C4-2B (cell line): Measurements from ENCODE around the gene CDC42BPA.

Experiments
- ZFX ChIP-seq: fragments of 450-650 bp; IDR thresholded peaks from 2 replicates; pipeline ENCODE4 v1.6.1; 2017
- TF ChIP-seq, protein P1 (sequence below): fragments of 450-650 bp; conservative IDR thresholded peaks from 2 replicates; pipeline ENCODE4 v1.5.1; 2017; ENCODE audit warnings: mild to moderate bottlenecking

DNA sequence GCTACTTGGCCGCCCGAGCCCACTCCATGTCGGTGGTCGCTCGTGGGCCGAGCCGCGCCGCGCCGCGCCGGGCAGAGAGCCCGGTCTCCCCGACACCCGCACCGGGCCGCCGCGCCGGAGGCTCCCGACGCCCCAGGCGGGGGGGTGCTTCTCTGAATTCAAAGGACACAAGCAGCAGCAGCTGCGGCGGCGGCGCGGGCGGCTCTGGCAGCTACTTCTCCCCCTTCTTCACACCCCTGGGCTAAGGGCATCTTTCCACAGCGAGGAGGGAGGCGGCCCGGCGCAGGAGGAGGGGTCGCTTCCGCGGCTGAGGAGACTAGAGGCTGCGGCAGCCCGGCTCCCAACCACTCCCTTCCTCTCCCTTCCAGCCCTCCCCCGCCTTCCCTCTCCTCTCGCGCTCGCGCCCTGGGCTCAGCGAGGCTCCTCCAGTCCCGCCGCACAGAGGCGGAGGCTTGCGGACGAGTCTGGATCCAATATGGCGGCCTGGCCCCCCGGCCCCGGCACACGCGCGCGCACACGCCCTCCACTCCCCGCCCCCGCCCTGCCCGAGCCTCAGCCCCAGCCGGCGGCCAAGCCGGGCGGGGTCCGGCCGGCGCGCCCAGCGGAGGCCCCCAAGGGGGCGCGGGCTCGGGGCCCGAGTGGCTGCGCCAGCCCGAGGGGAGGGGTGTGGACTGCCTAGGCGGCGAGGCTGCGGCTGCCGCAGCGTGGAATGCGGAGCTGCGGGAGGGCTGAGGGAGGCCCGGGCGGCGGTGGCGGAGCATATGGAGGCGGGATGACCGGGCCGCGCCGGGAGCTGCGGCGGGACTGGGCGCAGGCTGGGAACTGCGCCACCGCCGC lies at the start of gene CDC42BPA:
- TF ChIP-seq, protein P1, sequence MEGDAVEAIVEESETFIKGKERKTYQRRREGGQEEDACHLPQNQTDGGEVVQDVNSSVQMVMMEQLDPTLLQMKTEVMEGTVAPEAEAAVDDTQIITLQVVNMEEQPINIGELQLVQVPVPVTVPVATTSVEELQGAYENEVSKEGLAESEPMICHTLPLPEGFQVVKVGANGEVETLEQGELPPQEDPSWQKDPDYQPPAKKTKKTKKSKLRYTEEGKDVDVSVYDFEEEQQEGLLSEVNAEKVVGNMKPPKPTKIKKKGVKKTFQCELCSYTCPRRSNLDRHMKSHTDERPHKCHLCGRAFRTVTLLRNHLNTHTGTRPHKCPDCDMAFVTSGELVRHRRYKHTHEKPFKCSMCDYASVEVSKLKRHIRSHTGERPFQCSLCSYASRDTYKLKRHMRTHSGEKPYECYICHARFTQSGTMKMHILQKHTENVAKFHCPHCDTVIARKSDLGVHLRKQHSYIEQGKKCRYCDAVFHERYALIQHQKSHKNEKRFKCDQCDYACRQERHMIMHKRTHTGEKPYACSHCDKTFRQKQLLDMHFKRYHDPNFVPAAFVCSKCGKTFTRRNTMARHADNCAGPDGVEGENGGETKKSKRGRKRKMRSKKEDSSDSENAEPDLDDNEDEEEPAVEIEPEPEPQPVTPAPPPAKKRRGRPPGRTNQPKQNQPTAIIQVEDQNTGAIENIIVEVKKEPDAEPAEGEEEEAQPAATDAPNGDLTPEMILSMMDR: no peak
- peak; percentile 63 for TF ChIP-seq ZFX
